ENCODE measurements around the gene NDUFB4.

- TF ChIP-seq POLR2A (IDR thresholded peaks at IDR 0.05) (no peak), CTCF (IDR thresholded peaks at IDR 0.05) (peak; percentile 96 to 99 (median 98))
Measured at GRCh38 chr3:120558771-120559241, 37.3 kb upstream of the NDUFB4 start.

Measured in right lobe of liver (tissue), 4 donors.